T-cell (primary cell): Measurements from ENCODE around the gene CCNA1. TPM values are rescaled to one million over a fixed set of nuclear protein-coding genes. Genes with fewer than 3 reads are reported as not detected.

Experiments
- ATAC-seq, 4 experiments: fragments of 200-7000 bp in 3 of 4; fragments of 150-1000 bp in 1 of 4; cut with Tn5 transposase; replicated peaks in 1 of 4; 1 replicate in 3 of 4; 2 replicates in 1 of 4; pipeline ENCODE4 v1.10.0; 2021; ENCODE audit warnings: moderate library complexity in 3 of 4, mild to moderate bottlenecking in 2 of 4, moderate number of reproducible peaks in 1 of 4
- CTCF ChIA-PET, 2 donors: fragments of 300-600 bp; sonication (Branson Sonifier 250); formaldehyde crosslinking; loops; one replicate each; lab custom pipeline; 2022; ENCODE audit warnings: antibody characterized with exemption in 2 of 2; lab: Charles Lee
- POLR2A ChIA-PET, 2 donors: fragments of 300-600 bp; sonication (Branson Sonifier 250); formaldehyde crosslinking; loops; one replicate each; lab custom pipeline; 2022; ENCODE audit warnings: antibody characterized with exemption in 2 of 2; lab: Charles Lee
- DNase-seq, 35 experiments: peaks; one replicate each; pipeline versions ENCODE4 v3.0.0 to v3.0.0-alpha.2; 2013 to 2023
- H3K27ac ChIP-seq: one replicate; pipeline ENCODE4 v1.5.1; 2013; ENCODE audit warnings: low read length
- H3K27me3 ChIP-seq, 2 experiments: replicated peaks in 1 of 2; 1 replicate in 1 of 2; 2 replicates in 1 of 2; pipeline versions ENCODE4 v1.6.1 to v1.7.0; 2013; ENCODE audit warnings: low read length in 1 of 2, mixed read lengths in 1 of 2; ENCODE audit not compliant: control insufficient read depth in 2 of 2, insufficient read depth in 2 of 2; ENCODE audit errors: extremely low read depth in 1 of 2
- H3K36me3 ChIP-seq, 2 donors: 1 replicate in 1 of 2; 2 replicates in 1 of 2; pipeline versions ENCODE4 v1.6.1 to v1.7.0; 2013; ENCODE audit warnings: low read length in 1 of 2; ENCODE audit not compliant: control insufficient read depth in 2 of 2, insufficient read depth in 1 of 2; ENCODE audit errors: extremely low read depth in 1 of 2
- H3K4me1 ChIP-seq, 2 experiments: 1 replicate in 1 of 2; 2 replicates in 1 of 2; pipeline versions ENCODE4 v1.6.1 to v1.7.0; 2013; ENCODE audit warnings: low read length in 2 of 2, mixed read lengths in 1 of 2; ENCODE audit not compliant: insufficient read depth in 2 of 2, control insufficient read depth in 1 of 2; ENCODE audit errors: extremely low read depth in 1 of 2
- H3K4me3 ChIP-seq, 2 donors: 1 replicate in 1 of 2; 2 replicates in 1 of 2; pipeline versions ENCODE4 v1.5.1 to v1.7.0; 2013; ENCODE audit warnings: mild to moderate bottlenecking in 2 of 2, low read length in 1 of 2, moderate library complexity in 1 of 2; ENCODE audit not compliant: control insufficient read depth in 1 of 2; ENCODE audit errors: extremely low read depth in 1 of 2
- H3K9me3 ChIP-seq: 2 replicates; pipeline ENCODE4 v1.7.0; 2013
- H3K27ac Mint-ChIP-seq, 2 donors: one replicate each; pipeline ENCODE4 v1.8.0; 2020 to 2021; ENCODE audit warnings: mild to moderate bottlenecking in 2 of 2, mixed read lengths in 2 of 2
- H3K27me3 Mint-ChIP-seq, 2 donors: one replicate each; pipeline ENCODE4 v1.8.0; 2021 to 2022; ENCODE audit warnings: mixed read lengths in 2 of 2
- H3K36me3 Mint-ChIP-seq: one replicate; pipeline ENCODE4 v1.8.0; 2021; ENCODE audit warnings: mixed read lengths
- H3K4me1 Mint-ChIP-seq, 3 donors: one replicate each; pipeline ENCODE4 v1.8.0; 2020 to 2022; ENCODE audit warnings: mixed read lengths in 3 of 3, mild to moderate bottlenecking in 1 of 3
- H3K4me3 Mint-ChIP-seq, 3 donors: one replicate each; pipeline ENCODE4 v1.8.0; 2020 to 2022; ENCODE audit warnings: mild to moderate bottlenecking in 3 of 3, mixed read lengths in 3 of 3, moderate library complexity in 3 of 3
- H3K9me3 Mint-ChIP-seq, 3 donors: one replicate each; pipeline ENCODE4 v1.8.0; 2020 to 2022; ENCODE audit warnings: mixed read lengths in 3 of 3
- WGBS: methylation state at CpG from one replicate; pipeline ENCODE4 v1.1.5; 2013; ENCODE audit warnings: missing lambda C conversion rate; ENCODE audit not compliant: insufficient coverage; 5-methylcytosine and 5-hydroxymethylcytosine counted together
- total RNA-seq, 35 experiments: library from RNA in 6 of 35; stranded (reverse) in 6 of 35; fragments of 120-200 nt in 1 of 35; gene quantifications; one replicate each; pipeline versions ENCODE4 v1.2.1 to v1.2.4 and lab custom pipeline; 2013 to 2026

CCNA1 gene
- total RNA-seq, 5 donors from 2014 or later (not counting 1 experiment from before 2014, with no cell fraction given): not detected

DNA sequence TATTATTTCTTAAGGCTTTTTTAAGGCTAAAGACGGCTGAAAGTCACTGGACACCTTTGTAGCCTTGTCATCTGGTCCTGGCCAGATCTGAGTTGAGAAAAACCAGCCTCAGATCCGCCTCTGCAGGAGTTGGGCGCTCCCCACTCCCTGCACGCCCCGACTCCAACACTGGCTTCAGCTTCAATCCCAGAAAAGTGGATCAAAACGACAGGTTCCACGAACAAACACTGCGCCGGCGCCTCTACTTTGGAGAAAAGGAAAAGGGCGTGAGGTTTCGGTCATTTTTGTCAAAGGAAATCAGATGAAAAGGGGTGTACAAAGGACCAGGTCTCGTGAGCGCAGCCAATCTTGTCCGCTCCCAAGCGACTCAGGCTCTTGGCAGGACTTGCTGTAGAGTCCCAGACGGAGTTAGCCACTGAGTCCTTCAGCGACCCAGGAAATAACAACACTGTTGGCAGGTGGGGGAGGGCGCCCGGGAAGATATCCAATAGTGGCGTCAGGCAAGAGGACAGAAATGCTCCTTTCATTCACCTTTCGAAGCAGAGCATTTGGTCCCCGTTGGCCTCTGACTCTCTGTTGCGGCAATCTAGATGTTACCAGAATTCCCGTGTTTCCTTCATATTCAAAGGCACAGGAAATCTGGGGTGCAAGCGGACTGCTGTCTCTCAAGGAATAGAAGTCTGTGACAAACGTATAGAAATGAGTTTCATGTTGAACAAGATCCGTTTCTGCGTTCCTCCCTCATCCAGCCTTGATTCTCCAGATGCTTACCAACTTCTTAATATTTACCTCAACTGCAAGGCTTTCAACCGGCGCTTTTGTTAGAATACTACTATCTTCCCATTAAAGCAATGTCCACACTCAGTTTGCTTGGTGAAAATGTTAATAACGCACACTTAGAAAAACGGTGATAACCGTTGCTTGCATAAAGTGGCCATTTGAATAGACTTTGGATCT, 1.8 kb upstream of the CCNA1 start:
- Histone ChIP-seq H3K9me3 (no peaks in the 10 kb centered on the region), H3K4me3 (no peak overlapping the region), H3K27me3 (peaks cover 9 to 33% of the 10 kb centered on the region in 2 experiments), H3K36me3 (no peaks in the 10 kb centered on the region), H3K27ac (no peak overlapping the region), H3K4me1 (peaks cover 0 to 11% of the 10 kb centered on the region in 2 experiments)
- Mint-ChIP-seq H3K4me1 (peaks cover 8 to 20% (median 13%) of the 10 kb centered on the region in 3 donors), H3K9me3 (peaks cover 0 to 5% (median 0%) of the 10 kb centered on the region in 3 donors), H3K36me3 (no peaks in the 10 kb centered on the region), H3K27me3 (peaks cover 56 to 64% of the 10 kb centered on the region in 2 donors), H3K27ac (no peak overlapping the region), H3K4me3 (peak overlapping the region in 2 of 3 donors; percentile 10 to 30)
- ChIA-PET CTCF (interaction anchor here in 1 of 2 donors (0.6 kb wide), 1 partner anchor 1365 kb away, joined by 7 read pairs; no protein-coding TSS in a partner anchor), POLR2A (no interaction called here)
- no peak for DNase-seq
- WGBS: 13% methylated on average over 18 of the region's 34 CpGs
- ATAC-seq: no peak

DNA sequence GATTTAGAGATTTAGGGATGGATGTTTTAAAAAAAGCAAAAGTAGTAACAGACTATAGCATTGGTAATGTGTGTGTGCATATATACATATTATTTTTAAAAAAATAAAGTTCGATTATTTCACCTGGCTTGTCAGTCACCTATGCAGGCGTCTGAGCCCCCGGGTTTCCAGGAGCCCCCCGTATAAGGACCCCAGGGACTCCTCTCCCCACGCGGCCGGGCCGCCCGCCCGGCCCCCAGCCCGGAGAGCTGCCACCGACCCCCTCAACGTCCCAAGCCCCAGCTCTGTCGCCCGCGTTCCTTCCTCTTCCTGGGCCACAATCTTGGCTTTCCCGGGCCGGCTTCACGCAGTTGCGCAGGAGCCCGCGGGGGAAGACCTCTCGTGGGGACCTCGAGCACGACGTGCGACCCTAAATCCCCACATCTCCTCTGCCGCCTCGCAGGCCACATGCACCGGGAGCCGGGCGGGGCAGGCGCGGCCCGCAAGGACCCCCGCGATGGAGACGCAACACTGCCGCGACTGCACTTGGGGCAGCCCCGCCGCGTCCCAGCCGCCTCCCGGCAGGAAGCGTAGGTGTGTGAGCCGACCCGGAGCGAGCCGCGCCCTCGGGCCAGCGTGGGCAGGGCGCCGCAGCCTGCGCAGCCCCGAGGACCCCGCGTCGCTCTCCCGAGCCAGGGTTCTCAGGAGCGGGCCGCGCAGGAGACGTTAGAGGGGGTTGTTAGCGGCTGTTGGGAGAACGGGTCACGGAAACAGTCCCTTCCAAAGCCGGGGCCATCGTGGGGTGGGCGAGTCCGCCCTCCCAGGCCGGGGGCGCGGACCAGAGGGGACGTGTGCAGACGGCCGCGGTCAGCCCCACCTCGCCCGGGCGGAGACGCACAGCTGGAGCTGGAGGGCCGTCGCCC, 840 bp upstream of the CCNA1 start:
- POLR2A ChIA-PET: no interaction called here
- peak overlapping the region in 1 of 3 donors; percentile 30 for H3K4me3 Mint-ChIP-seq

DNA sequence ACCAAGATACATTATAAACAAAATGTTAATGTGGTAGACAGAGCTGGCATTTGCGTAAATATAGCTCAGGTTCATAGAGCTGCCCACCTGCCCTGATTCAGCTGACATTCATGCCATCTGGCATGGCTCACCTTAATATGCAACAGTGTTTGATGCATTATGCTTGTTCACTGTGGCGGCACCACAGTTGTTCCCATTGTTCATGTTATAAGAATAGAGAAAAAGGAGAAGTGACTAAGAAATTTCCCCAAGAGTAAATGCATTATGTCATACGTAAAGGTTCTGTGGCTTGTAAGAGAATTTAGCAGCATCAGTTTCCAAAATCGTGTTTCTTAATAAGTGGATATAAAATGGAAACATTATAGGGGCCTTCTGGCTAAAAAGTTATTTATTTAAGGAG, 4.5 kb downstream of the CCNA1 start:
- Mint-ChIP-seq H3K36me3 (no peaks in the 10 kb centered on the region), H3K27ac (no peak overlapping the region), H3K4me3 (no peak overlapping the region), H3K4me1 (peaks cover 13 to 20% (median 19%) of the 10 kb centered on the region in 3 donors), H3K9me3 (no peaks in the 10 kb centered on the region), H3K27me3 (peaks cover 30 to 37% of the 10 kb centered on the region in 2 donors)
- H3K9me3 ChIP-seq: no peaks in the 10 kb centered on the region
- DNase-seq (no peak), ATAC-seq (no peak)
- peaks cover 0 to 3% of the 10 kb centered on the region in 2 experiments for H3K4me1 ChIP-seq
- H3K4me3 ChIP-seq: no peak overlapping the region
- CTCF ChIA-PET: no interaction called here
- H3K27me3 ChIP-seq: peaks cover 6 to 14% of the 10 kb centered on the region in 2 experiments
- H3K27ac ChIP-seq: no peak overlapping the region
- 30% methylated on average over 2 of the region's 4 CpGs for WGBS
- H3K36me3 ChIP-seq: no peaks in the 10 kb centered on the region
- POLR2A ChIA-PET: no interaction called here

More for the DNA sequence above, 840 bp upstream of the CCNA1 start:
- H3K4me1 Mint-ChIP-seq: peaks cover 8 to 20% (median 13%) of the 10 kb centered on the region in 3 donors
- peaks cover 0 to 2% (median 0%) of the 10 kb centered on the region in 3 donors for H3K9me3 Mint-ChIP-seq
- no peak overlapping the region for H3K27ac Mint-ChIP-seq
- CTCF ChIA-PET: no interaction called here
- WGBS: 2% methylated on average over 78 of the region's 85 CpGs
- H3K36me3 Mint-ChIP-seq: no peaks in the 10 kb centered on the region
- H3K27me3 ChIP-seq: peaks cover 9 to 33% of the 10 kb centered on the region in 2 experiments
- ATAC-seq (peak in 2 of 4 experiments; percentile 12 to 27), DNase-seq (no peak)
- peaks cover 0 to 11% of the 10 kb centered on the region in 2 experiments for H3K4me1 ChIP-seq
- no peak overlapping the region for H3K27ac ChIP-seq
- peaks cover 60 to 63% of the 10 kb centered on the region in 2 donors for H3K27me3 Mint-ChIP-seq
- H3K36me3 ChIP-seq: no peaks in the 10 kb centered on the region
- no peaks in the 10 kb centered on the region for H3K9me3 ChIP-seq
- peak overlapping the region in 1 of 2 donors; percentile 65 for H3K4me3 ChIP-seq

DNA sequence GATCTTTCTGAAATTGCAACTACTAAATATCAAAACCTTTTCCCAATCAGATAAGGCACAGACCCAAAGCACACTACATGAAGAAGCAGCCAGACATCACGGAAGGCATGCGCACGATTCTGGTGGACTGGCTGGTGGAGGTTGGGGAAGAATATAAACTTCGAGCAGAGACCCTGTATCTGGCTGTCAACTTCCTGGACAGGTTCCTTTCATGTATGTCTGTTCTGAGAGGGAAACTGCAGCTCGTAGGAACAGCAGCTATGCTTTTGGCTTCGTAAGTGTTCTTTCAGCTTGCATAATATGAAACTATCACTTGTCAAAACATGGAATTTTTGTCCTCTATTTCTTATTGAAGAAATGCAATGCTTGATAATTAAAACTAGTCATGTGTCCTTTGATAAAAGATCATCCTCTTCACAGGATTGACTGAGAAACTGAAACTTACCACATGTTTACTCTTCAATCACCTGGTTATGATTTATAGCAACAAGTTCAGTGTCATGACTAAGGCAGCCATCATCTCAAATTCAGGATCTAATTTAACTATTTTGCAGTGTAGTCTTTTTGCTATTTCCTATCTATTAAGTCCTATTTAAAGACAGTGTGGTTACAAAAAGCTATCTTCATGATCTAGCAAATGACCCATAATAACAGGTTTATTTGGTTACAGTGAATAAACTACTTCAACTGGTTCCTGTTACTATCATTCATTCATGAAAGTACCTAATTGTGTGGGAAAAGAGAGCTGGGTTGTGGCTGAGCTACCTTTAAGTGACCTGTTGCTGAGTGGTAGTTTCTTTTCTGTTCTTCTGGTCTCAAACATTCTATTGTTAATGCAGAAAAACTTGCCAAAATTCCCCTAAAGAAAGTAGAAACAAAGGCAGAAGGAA, 6.5 kb downstream of the CCNA1 start:
- ATAC-seq: no peak
- H3K4me3 ChIP-seq: peak overlapping the region in 1 of 2 donors; percentile 6
- Mint-ChIP-seq H3K4me1 (peaks cover 5 to 12% (median 9%) of the 10 kb centered on the region in 3 donors), H3K4me3 (peak overlapping the region in 1 of 3 donors; percentile 12), H3K36me3 (no peaks in the 10 kb centered on the region), H3K27me3 (peaks cover 19 to 24% of the 10 kb centered on the region in 2 donors), H3K9me3 (no peaks in the 10 kb centered on the region), H3K27ac (peak overlapping the region in 1 of 2 donors; percentile 10)
- 28% methylated on average over 5 of the region's 6 CpGs for WGBS
- no peak overlapping the region for H3K27ac ChIP-seq
- no peaks in the 10 kb centered on the region for H3K4me1 ChIP-seq
- H3K9me3 ChIP-seq: no peaks in the 10 kb centered on the region
- peaks cover 0 to 2% of the 10 kb centered on the region in 2 experiments for H3K27me3 ChIP-seq
- DNase-seq: no peak
- H3K36me3 ChIP-seq: no peaks in the 10 kb centered on the region
- ChIA-PET CTCF (interaction anchor here in 1 of 2 donors (1.3 kb wide), 1 partner anchor 11 kb away, joined by 3 read pairs; no protein-coding TSS in a partner anchor), POLR2A (no interaction called here)

DNA sequence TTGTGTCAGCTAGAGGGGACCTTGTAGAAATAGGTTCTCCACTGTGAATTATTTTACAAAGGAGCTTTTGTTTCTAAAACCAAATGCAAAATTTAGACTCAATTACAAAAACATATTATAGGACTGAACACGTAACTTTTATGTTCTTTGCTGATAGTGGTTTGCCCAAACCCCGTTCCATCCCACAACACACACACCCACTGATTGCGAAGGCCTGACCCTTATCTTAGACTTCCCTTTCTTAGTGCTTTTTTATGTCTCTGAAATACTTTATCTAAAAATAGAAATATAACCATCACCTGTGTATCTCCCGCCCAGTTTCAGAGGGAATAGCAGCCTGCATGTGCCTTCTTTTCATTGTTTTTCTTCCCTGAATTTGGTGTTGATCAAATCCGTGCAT, 13.0 kb downstream of the CCNA1 start:
- H3K4me3 ChIP-seq: no peak overlapping the region
- Mint-ChIP-seq H3K27me3 (peaks cover 6 to 11% of the 10 kb centered on the region in 2 donors), H3K9me3 (no peaks in the 10 kb centered on the region), H3K27ac (no peak overlapping the region), H3K36me3 (no peaks in the 10 kb centered on the region), H3K4me1 (no peaks in the 10 kb centered on the region), H3K4me3 (no peak overlapping the region)
- H3K36me3 ChIP-seq: no peaks in the 10 kb centered on the region
- H3K27ac ChIP-seq: no peak overlapping the region
- no peaks in the 10 kb centered on the region for H3K27me3 ChIP-seq
- no peaks in the 10 kb centered on the region for H3K4me1 ChIP-seq
- ATAC-seq (no peak), DNase-seq (no peak)
- ChIA-PET POLR2A (no interaction called here), CTCF (no interaction called here)
- no peaks in the 10 kb centered on the region for H3K9me3 ChIP-seq
- no CpG with 5 or more reads among the region's 5 CpGs for WGBS
